ENCODE data around the gene PTPN6. TPM values are rescaled to one million over a fixed set of nuclear protein-coding genes. Genes with fewer than 3 reads are reported as not detected.

Gene PTPN6
- total and polyA plus RNA-seq, 2 donors from 2014 or later, result 38.0 to 70.8 TPM

GRCh38 chr12:6921996-6922946 is 28.9 kb upstream of the PTPN6 start:
- H3K4me1 ChIP-seq (ENCODE audit: control insufficient read depth in 2 of 3, insufficient read depth in 2 of 3, low read depth in 1 of 3, low read length in 3 of 3), result peaks cover 0 to 30% (median 19%) of the 10 kb centered on the region in 3 donors
- H3K36me3 ChIP-seq (ENCODE audit: control insufficient read depth in 2 of 3, insufficient read depth in 3 of 3, low read length in 3 of 3), result no peaks in the 10 kb centered on the region
- intact Hi-C loops (cut with DNase I), result no loop called here
- FAIRE-seq, result no peak
- H3K9ac ChIP-seq (ENCODE audit: low read length in 3 of 3), result no peak overlapping the region
- no peak for TF ChIP-seq CTCF (IDR thresholded peaks at IDR 0.05; ENCODE audit: borderline replicate concordance, extremely low read depth, insufficient read depth)
- peak in 1 of 5 donors; percentile 63 for DNase-seq
- H3K27ac ChIP-seq (ENCODE audit: low read depth in 2 of 2, low read length in 2 of 2), result no peak overlapping the region
- H3K27me3 ChIP-seq (ENCODE audit: control insufficient read depth, insufficient read depth, low read length), result no peaks in the 10 kb centered on the region
- H3K9me3 ChIP-seq (ENCODE audit: control insufficient read depth in 2 of 3, insufficient read depth in 1 of 3, low read length in 3 of 3), result no peaks in the 10 kb centered on the region
- H3K4me3 ChIP-seq (ENCODE audit: low read length in 3 of 3), result no peak overlapping the region

GRCh38 chr12:6923003-6923732 is 28.0 kb upstream of the PTPN6 start:
- H3K27me3 ChIP-seq (ENCODE audit: control insufficient read depth, insufficient read depth, low read length), result no peaks in the 10 kb centered on the region
- DNase-seq (peak in 1 of 5 donors; percentile 32), FAIRE-seq (no peak)
- no peaks in the 10 kb centered on the region for H3K36me3 ChIP-seq (ENCODE audit: control insufficient read depth in 2 of 3, insufficient read depth in 3 of 3, low read length in 3 of 3)
- no peak for TF ChIP-seq CTCF (IDR thresholded peaks at IDR 0.05; ENCODE audit: borderline replicate concordance, extremely low read depth, insufficient read depth)
- H3K4me1 ChIP-seq (ENCODE audit: control insufficient read depth in 2 of 3, insufficient read depth in 2 of 3, low read depth in 1 of 3, low read length in 3 of 3), result peaks cover 0 to 30% (median 19%) of the 10 kb centered on the region in 3 donors
- no peaks in the 10 kb centered on the region for H3K9me3 ChIP-seq (ENCODE audit: control insufficient read depth in 2 of 3, insufficient read depth in 1 of 3, low read length in 3 of 3)
- intact Hi-C loops (cut with DNase I), result no loop called here
- H3K9ac ChIP-seq (ENCODE audit: low read length in 3 of 3), result no peak overlapping the region
- no peak overlapping the region for H3K27ac ChIP-seq (ENCODE audit: low read depth in 2 of 2, low read length in 2 of 2)
- H3K4me3 ChIP-seq (ENCODE audit: low read length in 3 of 3), result no peak overlapping the region

- DNase-seq (no peak), FAIRE-seq (no peak)
- Histone ChIP-seq H3K4me1 (ENCODE audit: control insufficient read depth in 2 of 3, insufficient read depth in 2 of 3, low read depth in 1 of 3, low read length in 3 of 3) (peaks cover 0 to 30% (median 19%) of the 10 kb centered on the region in 3 donors), H3K27ac (ENCODE audit: low read depth in 2 of 2, low read length in 2 of 2) (no peak overlapping the region), H3K4me3 (ENCODE audit: low read length in 3 of 3) (no peak overlapping the region), H3K9me3 (ENCODE audit: control insufficient read depth in 2 of 3, insufficient read depth in 1 of 3, low read length in 3 of 3) (no peaks in the 10 kb centered on the region), H3K9ac (ENCODE audit: low read length in 3 of 3) (no peak overlapping the region), H3K36me3 (ENCODE audit: control insufficient read depth in 2 of 3, insufficient read depth in 3 of 3, low read length in 3 of 3) (no peaks in the 10 kb centered on the region), H3K27me3 (ENCODE audit: control insufficient read depth, insufficient read depth, low read length) (no peaks in the 10 kb centered on the region)
- TF ChIP-seq CTCF (IDR thresholded peaks at IDR 0.05; ENCODE audit: borderline replicate concordance, extremely low read depth, insufficient read depth), result no peak
- intact Hi-C loops (cut with DNase I), result no loop called here
These were observed 27.3 kb upstream of the PTPN6 start for GRCh38 chr12:6923851-6924250.

Measured in kidney (tissue), 14 donors.